HG02623 (cell line): ENCODE results near the gene GPR156.
"Not testable (repeated sequence)": the region's sequence is repeated elsewhere in the genome, so short reads cannot be mapped to it uniquely, and the experiment has no call there.

Experiments used
- ATAC-seq: cut with Tn5 transposase; IDR thresholded peaks from one replicate; pipeline ENCODE4 v1.9.1; 2021; ENCODE audit warnings: moderate library complexity; ENCODE audit not compliant: unreplicated experiment

The GPR156 gene

DNA sequence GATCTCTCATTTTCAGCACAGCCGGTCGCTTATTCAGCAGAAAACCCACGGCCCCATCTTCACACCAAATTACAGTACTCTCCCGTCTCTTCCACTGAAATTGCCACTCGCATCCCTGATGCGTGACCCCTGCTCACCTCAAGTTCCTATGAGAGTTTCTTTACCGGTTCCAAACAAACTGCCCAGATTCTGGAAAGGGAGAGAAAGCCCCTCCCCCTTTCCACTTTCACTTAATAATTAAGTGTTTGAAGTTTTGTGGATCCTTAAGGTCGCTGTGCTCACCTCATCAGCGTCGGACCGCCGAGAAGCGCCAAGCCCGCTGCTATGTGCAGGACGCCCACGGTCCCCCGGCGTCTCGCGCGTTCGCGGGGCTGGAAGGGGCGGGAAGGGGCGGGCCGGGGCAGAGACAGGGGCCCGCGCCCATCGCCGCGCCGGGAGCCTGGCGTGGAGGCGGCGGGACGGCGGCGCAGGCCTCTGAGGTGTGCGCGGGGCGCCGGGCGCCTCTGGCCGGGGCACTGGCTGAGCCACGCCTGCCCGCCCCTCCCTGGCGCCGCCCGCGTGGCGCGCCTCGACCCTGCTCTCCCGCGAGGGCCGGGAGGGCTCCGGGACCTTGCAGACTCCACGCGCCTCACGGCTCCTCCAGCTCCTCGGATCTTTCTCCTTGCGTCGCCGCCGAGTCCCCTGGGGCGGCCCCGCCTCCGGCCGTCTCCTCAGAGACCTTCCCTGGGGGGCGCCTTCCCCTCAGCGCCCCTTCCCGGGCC, at the start of gene GPR156:
Gene GPR156 (minus strand): TSS at position 476 of the 761 bp plus-strand sequence. CDS start 41,124 bp downstream, outside the sequence.
- no peak for ATAC-seq

DNA sequence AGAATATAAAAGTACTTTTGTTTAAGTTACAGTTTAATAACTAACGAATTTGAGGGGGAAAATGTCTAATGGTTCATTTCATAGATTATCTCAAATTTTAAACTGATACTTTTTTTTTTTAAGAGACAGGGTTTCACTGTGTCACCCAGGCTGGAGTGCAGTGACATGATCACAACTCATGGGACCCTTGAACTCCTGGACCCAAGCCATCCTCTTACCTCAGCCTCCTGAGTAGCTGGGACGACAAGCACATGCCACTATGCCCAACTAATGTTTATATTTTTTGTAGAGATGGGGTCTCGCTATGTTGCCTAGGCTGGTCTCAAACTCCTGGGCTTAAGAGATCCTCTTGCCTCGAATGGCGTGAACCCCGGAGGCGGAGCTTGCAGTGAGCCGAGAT, 47.6 kb upstream of the GPR156 start:
- no peak for ATAC-seq

DNA sequence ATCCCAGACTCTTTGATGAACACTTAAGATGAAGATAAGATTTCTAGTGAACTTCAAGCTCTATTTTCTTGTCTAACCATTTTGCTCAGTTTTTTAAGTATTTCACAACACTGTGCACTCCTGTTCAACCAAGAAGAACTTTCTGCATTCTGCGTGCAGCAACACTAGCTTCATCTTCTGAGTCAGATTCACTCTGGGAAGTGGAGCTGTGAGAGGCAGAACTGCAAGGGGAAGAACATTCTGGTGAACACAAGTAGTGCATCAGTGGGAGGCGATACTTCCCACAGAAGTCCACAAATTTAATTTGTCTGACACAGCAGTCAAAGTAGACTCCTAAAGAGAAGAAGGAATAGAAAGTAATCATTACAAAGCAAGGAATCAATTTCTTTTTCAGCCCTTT, 46.1 kb upstream of the GPR156 start:
- ATAC-seq: no peak

DNA sequence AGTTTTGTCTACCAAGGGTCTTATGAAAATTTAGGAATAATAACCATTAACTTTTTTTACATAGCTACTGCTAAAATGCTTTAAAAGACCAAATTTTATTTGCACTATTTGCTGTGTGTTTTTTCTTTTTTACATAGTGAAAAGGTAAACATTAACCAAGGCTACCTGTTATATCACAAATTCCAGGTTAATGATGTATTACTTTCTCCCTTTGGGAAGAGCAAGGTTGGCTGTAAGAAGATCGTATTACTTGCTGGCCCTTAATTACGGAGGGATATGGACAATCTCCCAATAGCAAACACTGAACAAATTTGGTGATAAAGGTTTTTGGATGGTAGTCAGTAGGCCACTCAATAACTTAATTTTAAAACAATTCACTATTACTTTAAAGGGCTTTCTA, 41.8 kb upstream of the GPR156 start:
- ATAC-seq: no peak

DNA sequence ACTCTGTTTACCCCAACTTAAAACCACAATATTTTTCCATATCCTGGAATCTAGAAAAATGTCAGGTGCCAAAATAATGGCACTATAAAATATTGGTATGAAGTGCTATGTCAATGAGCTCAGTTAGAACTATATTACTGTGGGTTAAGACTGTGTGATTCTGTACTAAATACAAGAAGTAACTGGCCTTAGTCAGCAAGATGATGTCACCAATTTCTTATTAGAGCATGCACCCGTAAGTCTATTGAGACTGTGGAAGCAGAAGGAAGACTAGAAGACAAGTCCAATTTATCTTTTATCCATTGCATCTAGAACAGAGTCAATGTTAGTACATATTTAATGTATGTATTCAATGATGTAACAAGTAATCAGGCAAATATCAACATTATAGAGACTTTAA, 39.2 kb upstream of the GPR156 start:
- ATAC-seq: no peak

DNA sequence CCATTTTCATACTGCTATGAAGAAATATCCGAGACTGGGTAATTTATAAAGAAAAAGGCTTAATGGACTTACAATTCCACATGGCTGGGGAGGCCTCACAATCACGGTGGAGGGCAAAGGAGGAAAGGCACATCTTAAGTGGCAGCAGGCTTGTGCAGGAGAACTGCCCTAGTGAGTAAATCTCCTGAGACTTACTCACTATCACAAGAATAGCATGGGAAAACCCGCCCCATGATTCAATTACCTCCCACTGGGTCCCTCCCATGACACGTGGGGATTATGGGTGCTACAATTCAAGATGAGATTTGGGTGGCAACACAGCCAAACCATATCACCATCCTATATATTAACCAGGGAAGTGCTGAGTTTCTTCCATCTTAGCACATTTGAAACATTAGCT, 38.7 kb upstream of the GPR156 start:
- not testable (repeated sequence) for ATAC-seq

DNA sequence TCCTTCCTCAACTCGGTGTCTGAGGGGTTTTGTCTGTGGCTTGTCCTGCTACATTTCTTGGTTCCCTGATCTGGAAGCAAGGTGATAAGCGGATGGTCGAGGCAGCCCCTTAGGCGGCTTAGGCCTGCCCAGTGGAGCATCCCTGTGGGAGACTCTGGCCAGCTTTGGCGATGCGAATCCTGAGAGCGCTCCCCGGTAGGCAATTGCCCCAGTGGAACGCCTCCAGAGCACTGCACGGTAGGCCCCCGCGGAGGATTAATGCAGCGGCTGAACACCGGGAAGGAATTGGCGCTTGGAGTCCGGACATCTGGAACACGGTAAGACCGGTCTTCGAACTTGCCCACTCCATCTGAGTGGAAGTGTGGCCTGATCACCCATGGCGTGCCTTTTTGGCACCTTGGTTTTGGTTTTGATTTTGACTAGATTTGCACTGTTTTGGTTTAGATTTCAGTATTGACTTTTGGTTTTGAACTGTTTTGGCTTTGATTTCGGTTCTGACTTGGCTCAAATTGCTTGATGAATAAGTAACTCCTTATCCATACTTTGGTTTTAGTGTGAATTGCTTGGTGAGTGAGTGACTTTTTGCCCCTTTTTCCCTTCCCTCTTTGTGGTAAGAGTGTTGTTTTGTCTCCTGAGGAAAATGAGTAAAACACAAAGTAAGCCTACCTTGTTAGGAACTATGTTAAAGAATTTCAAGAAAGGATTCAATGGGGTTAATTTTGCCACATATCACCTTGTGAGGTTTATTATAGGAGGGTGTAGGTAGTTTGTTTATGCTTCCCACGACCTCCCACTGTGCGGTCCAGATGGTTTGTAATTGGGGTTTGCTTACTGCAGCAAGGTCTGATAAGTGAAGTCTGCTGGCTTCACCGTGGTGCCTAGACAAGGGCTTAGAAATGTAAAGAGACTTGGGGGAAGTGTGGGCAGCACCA, 27.1 kb upstream of the GPR156 start:
- no peak for ATAC-seq

DNA sequence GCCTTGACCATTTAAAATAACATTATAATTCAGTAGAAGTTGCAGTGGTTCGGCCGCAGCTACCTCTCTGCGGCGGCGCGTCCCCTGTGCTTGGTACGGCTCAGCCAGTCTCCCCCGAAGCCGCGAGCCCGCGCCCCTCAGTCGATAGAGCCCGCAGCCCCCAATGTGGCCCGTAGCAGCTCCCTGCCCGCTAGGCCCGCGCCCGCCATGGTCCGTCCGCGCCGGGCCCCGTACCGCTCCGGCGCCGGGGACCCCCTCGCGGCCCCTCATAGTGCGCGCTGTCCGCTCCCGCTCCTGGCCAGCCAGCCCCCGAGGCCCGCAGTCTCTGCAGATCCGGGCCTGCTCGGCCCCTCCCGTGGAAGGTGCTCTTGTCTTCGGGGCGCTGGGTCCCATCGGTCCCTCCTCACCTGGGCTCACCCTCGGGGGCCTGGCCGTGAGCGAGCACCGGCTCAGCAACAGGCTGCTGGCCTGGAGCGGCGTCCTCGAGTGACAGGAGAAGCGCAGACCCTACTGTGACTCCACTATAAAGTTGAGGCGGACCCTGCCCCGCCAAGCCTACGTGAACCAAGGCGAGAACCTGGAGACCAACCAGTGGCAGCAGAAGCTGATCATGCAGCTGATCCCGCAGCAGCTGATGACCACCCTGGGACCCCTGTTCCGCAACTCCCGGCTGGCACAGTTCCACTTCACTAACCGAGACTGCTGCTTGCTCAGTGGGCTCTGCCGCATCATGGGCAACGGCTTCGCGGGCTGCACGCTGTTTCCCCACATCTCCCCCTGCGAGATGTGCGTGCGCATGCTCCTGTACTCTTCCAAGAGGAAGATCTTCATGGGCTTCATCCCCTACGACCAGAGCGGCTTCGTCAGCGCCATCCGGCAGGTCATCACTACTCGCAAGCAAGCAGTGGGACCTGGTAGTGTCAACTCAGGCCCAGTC, 21.8 kb upstream of the GPR156 start:
- no peak for ATAC-seq

DNA sequence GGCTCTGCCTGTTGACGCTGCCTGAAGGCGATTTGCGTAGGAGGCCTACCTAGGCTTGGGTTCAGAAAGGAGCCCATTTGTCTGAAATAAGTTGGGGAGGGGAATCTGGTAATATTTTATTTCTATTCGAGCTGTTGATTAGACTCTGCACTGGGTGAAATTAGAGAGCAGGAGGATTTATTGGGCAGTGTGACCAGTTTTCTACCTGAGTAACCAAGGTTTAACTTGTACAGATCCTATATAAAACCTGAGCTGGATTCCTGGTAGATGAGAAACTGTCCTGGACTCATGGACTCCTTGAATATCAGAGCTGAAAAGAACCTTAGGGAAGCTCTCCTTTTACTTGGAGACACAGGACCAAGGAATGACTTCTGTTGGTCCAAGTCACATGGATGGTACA, 19.6 kb upstream of the GPR156 start:
- no peak for ATAC-seq

DNA sequence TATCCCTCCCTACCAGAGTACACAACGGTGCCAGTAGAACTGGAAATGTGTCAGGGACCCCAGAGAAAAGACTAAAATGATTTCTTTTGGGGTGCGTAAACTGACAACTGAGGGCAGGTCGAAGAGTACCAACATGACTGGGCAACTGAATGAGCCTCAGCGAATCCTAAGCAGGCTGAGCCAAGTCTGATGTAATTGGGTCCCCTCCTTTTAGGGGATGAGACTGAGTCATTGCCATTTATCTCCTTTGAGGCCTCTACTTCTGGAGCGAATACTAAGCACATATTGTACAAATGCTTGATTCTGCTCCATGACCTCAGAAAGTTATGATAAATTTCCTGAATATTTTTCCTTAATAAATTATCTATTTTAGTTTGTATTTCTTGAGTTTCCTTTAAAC, 17.3 kb upstream of the GPR156 start:
- ATAC-seq: no peak

DNA sequence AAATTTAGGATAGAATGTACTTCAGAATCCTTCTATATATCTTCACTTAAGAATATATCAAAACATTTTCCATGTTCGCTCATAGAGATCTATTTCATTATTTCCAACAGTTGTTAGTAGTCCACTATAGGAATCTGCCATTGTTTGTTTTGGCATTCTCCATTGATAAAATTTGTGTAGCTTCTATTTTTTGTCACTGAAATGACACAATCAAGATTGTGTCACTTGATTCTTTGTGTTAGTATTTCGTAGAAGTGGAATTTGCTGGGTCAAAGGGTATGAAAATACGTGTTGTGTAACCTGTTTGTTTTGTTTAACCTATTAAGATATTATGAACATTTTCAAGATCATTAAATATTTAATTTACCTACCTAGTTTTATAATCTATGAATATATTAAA, 15.9 kb upstream of the GPR156 start:
- no peak for ATAC-seq

DNA sequence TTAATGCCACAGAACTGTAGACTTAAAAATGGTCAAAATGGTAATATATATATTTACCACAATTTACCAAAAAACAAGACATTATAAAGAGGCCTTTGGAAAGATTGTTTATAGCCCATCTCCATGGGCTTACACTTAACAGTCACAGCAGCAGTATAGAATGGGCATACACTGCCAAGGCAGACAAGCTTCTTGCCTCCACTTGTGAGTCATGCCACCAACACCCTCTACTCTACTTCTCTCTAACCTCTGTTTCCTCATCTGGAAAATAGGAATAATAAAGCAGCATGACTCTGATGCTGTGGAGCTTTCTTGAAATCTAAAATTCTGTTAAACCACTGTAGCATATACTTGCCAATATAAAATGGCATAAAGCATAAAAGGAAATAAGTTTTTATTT, 14.4 kb upstream of the GPR156 start:
- ATAC-seq: no peak

DNA sequence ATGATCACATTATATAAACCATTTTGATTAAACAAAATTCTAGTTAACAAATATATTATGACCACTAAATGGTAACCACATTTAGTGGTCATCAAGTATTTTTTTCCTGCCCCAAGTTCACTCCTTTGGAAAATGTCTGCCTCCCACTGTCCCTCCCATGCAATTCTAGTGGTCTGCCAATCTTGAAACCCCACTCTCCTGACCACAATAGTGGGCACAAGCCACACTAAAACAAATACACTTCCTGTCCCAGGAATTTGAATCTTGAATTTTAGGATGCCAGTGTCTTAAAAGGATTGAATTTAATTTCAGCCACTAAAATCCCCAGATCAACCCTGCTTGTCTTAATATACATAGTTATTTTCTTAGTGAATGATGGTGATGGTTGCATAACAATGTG, 14.0 kb upstream of the GPR156 start:
- no peak for ATAC-seq

DNA sequence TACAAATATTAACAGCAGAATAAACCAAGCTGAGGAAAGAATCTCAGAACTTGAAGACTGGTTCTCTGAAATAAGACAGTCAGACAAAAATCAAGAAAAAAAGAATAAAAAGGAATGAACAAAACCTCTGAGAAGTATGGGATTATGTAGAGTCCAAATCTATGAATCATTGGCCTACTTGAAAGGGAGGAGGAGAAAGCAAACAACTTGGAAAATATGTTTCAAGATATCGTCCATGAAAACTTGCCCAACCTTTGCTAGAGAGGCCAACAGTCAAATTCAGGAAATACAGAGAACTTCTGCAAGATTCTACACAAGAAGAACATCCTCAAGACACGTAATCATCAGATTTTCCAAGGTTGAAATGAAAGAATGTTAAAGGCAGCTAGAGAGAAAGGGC, 6.5 kb upstream of the GPR156 start:
- not testable (repeated sequence) for ATAC-seq

DNA sequence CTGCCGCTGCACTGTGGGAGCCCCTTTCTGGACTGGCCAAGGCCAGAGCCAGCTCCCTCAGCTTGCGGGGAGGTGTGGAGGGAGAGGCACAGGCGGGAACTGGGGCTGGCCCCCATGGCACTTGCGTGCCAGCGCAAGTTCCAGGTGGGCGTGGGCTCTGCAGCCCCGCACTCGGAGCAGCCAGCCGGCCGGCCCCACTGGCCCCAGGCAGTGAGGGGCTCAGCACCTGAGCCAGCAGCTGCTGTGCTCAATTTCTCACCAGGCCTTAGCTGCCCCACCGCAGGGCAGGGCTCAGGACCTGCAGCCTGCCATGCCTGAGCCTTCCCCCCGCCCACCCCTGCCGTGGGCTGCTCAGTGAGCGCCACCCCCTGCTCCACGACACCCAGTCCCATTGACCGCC, 4.6 kb upstream of the GPR156 start:
- no peak for ATAC-seq

DNA sequence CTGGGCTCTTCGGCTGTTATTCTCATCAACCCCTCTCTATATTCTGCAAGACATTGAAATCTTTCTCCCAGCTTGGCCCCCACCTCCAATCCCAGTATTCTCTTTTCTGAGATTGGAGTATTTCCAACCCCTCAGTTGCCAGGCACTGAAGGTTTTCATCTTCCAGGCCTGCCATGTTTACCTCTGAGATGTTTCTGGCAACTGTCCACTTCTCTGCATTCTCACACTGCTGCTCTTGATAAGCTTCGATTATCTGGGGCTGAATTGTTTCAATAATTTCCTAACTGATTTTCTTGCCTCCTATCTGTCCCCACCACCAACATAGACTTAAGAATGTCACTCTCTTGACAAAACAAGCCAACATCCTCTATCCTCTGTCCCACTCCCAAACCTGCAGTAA, 1.4 kb upstream of the GPR156 start:
- no peak for ATAC-seq

DNA sequence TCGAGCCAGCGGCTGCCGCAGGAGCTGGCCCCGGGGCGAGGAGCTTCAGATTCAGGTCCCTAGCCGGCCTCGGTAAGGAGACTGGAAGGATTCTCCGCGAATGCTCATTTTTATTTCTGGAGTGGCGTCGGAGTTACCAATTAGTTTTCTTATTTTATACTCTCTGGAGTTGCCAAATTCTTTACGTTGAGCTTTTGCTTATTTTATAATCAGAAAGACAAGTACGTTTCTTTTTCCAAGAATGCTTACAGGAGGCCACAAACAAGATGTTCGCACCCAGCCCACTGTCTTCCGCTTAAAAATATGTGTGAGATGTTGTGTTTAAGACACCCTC, 453 bp upstream of the GPR156 start:
- ATAC-seq: no peak

DNA sequence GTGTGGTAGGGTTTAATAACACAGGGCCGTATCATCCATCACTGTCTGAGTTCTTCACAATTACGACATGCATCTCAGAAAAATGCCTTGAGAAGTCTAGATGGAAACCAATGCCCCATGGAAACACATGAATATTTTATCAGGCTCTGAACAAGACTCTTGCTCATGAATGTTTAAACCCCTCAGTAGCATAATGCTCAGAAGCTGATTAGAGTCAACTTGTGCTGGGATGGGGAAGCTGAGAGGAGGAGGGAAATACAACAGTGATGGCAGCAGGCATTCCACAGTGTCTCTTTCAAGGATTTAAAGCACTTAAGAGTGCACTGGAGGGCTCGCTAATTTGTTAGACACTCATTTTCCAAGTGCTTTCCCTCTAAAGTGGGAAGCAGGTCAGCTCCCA, 3.8 kb downstream of the GPR156 start:
- ATAC-seq: no peak

DNA sequence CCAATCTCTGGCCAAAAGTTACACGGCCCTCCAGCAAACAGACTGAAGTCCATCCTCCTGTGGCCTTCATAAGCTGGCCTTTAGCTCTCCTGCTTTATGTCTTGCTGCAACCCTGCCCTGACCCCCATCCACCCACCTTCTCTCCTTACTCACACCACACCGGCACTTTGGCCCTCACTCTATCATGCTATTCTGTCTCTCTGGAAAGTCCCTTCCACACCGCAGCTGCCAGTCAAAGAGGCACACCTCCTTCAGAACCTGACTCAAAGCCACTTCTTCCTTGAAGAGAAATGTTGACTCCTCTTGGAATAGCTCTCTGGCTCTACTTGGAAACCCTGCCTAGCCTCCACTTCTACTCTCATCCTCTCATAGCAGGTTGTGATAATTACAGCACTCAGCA, 4.5 kb downstream of the GPR156 start:
- no peak for ATAC-seq

DNA sequence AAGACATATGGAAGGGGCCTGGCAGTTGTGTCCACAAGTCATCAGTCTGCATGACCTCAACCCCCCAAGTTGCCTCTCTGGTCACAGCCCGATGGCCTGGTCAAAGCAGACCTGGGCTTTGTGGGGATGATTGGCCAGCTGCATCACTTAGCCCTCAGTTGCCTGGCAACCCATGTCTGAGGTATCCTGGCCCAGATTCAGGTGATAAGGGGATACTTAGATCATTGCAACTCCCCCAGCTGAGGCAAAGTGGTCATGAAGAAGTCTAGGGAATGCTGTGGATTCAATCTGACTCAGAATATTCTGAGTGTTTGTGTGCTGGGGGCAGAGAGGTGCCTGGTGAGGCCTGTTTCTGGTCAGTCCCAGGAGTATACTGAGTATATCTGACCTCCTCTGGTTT, 5.0 kb downstream of the GPR156 start:
- ATAC-seq: no peak

DNA sequence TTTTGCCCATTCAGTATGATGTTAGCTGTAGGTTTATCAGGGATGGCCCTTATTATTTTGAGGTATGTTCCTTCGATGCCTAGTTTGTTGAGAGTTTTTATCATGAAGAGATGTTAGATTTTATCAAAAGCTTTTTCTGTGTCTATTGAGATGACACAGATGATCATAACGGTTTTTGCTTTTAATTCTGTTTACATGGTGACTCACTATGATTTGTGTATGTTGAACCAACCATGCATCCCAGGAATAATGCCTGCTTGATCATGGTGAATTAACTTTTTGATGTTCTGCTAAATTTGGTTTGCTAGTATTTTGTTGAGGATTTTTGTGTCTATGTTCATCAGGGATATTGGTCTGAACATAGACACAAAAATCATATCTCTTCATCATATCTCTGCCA, 8.3 kb downstream of the GPR156 start:
- no peak for ATAC-seq
